CD4-positive, alpha-beta T cell treated with Interleukin-6 for 4 hours (primary cell): ENCODE measurements around the gene GMDS.

Experiments
- DNase-seq: peaks from one replicate; pipeline ENCODE4 v3.0.0-alpha.2; 2020; ENCODE audit warnings: mixed read lengths

Gene GMDS

GRCh38 chr6:1634081-1634480 lies 611.3 kb downstream of the GMDS start:
- DNase-seq = no peak

- DNase-seq = no peak
Observed at GRCh38 chr6:1633366-1634021, 611.9 kb downstream of the GMDS start.

GRCh38 chr6:1631251-1631650 lies 614.2 kb downstream of the GMDS start:
- no peak for DNase-seq

GRCh38 chr6:1630771-1631217 lies 614.6 kb downstream of the GMDS start:
- no peak for DNase-seq

GRCh38 chr6:1630212-1630770 lies 615.1 kb downstream of the GMDS start:
- DNase-seq = no peak

- no peak for DNase-seq
Observed at GRCh38 chr6:1629316-1629715, 616.1 kb downstream of the GMDS start.

GRCh38 chr6:1627827-1628560 lies 617.4 kb downstream of the GMDS start:
- DNase-seq = no peak

- DNase-seq = no peak
Observed at GRCh38 chr6:1626481-1626880, 618.9 kb downstream of the GMDS start.

- DNase-seq = no peak
Observed at GRCh38 chr6:1625794-1626435, 619.5 kb downstream of the GMDS start.

GRCh38 chr6:1624851-1625781 lies 620.3 kb downstream of the GMDS start:
- no peak for DNase-seq

- no peak for DNase-seq
Observed at GRCh38 chr6:1624058-1624850, 621.2 kb downstream of the GMDS start.

GRCh38 chr6:1623769-1624057 lies 621.7 kb downstream of the GMDS start:
- no peak for DNase-seq

GRCh38 chr6:1622851-1623768 lies 622.3 kb downstream of the GMDS start:
- DNase-seq = no peak

GRCh38 chr6:1622220-1622850 lies 623.1 kb downstream of the GMDS start:
- no peak for DNase-seq

- no peak for DNase-seq
Observed at GRCh38 chr6:1621070-1621701, 624.2 kb downstream of the GMDS start.

GRCh38 chr6:1620504-1621069 lies 624.8 kb downstream of the GMDS start:
- no peak for DNase-seq

- DNase-seq = no peak
Observed at GRCh38 chr6:1619673-1620503, 625.5 kb downstream of the GMDS start.

- no peak for DNase-seq
Observed at GRCh38 chr6:1619098-1619672, 626.2 kb downstream of the GMDS start.
